Dendritic cell treated with granulocyte-macrophage colony-stimulating factor and Interleukin-4, amounts not matched to agents 40 ng/mL and 50 ng/mL, for 4 days (primary cell): ENCODE results near the gene EMID1.

Experiments used
- H3K27ac Mint-ChIP-seq: one replicate; pipeline ENCODE4 v1.8.0; 2022; ENCODE audit warnings: mild to moderate bottlenecking, mixed read lengths
- H3K27me3 Mint-ChIP-seq: one replicate; pipeline ENCODE4 v1.8.0; 2022; ENCODE audit warnings: mild to moderate bottlenecking, mixed read lengths
- H3K36me3 Mint-ChIP-seq: one replicate; pipeline ENCODE4 v1.8.0; 2022; ENCODE audit warnings: low read depth, mixed read lengths
- H3K4me1 Mint-ChIP-seq: one replicate; pipeline ENCODE4 v1.8.0; 2022; ENCODE audit warnings: low read depth, mixed read lengths
- H3K4me3 Mint-ChIP-seq: one replicate; pipeline ENCODE4 v1.8.0; 2022; ENCODE audit warnings: mild to moderate bottlenecking, moderate library complexity, mixed read lengths
- H3K9me3 Mint-ChIP-seq: one replicate; pipeline ENCODE4 v1.8.0; 2022; ENCODE audit warnings: mixed read lengths
- intact Hi-C: fragments of 100-400 bp; cut with micrococcal nuclease; formaldehyde crosslinking; loops from one replicate; pipeline ENCODE4 v1.15.0; 2022

Gene EMID1

GRCh38 chr22:29205594-29206371, at the start of gene EMID1:
Gene EMID1 (plus strand): TSS chr22:29205896. CDS start chr22:29206039, 143 bp downstream.
- no peak within 1 kb of the TSS for H3K27ac Mint-ChIP-seq
- intact Hi-C loops: no loop called here
- peak within 1 kb of the TSS; percentile 63 for H3K4me3 Mint-ChIP-seq
- H3K27me3 Mint-ChIP-seq: peaks cover 57% of the 10 kb centered on the region
- peaks cover 32% of the 10 kb centered on the region for H3K4me1 Mint-ChIP-seq
- H3K9me3 Mint-ChIP-seq: no peaks in the 10 kb centered on the region
- H3K36me3 Mint-ChIP-seq: no peaks in the 10 kb centered on the region

- peaks cover 16% of the 10 kb centered on the region for H3K27me3 Mint-ChIP-seq
- no peak overlapping the region for H3K27ac Mint-ChIP-seq
Observed at GRCh38 chr22:29155966-29156365, 49.7 kb upstream of the EMID1 start.

GRCh38 chr22:29156507-29156906, 49.2 kb upstream of the EMID1 start:
- Mint-ChIP-seq H3K27ac (no peak overlapping the region), H3K4me1 (peaks cover 32% of the 10 kb centered on the region), H3K4me3 (no peak overlapping the region), H3K9me3 (no peaks in the 10 kb centered on the region), H3K27me3 (peaks cover 16% of the 10 kb centered on the region), H3K36me3 (no peaks in the 10 kb centered on the region)
- intact Hi-C loops: loop anchor here (10.0 kb wide), 2 partner anchors 88 to 302 kb away; no protein-coding TSS in a partner anchor

More at GRCh38 chr22:29155966-29156365, 49.7 kb upstream of the EMID1 start:
- no peak overlapping the region for H3K4me3 Mint-ChIP-seq
- no peaks in the 10 kb centered on the region for H3K9me3 Mint-ChIP-seq
- intact Hi-C loops: loop anchor here (2.0 to 10.0 kb wide), 3 partner anchors 89 to 555 kb away; no protein-coding TSS in a partner anchor
- no peaks in the 10 kb centered on the region for H3K36me3 Mint-ChIP-seq
- H3K4me1 Mint-ChIP-seq: peaks cover 37% of the 10 kb centered on the region

- Mint-ChIP-seq H3K4me3 (no peak overlapping the region), H3K27me3 (peaks cover 18% of the 10 kb centered on the region), H3K36me3 (no peaks in the 10 kb centered on the region), H3K27ac (no peak overlapping the region), H3K4me1 (peaks cover 17% of the 10 kb centered on the region), H3K9me3 (no peaks in the 10 kb centered on the region)
- intact Hi-C loops: loop anchor here (10.0 kb wide), 2 partner anchors 87 to 303 kb away; no protein-coding TSS in a partner anchor
Observed at GRCh38 chr22:29157759-29158535, 47.7 kb upstream of the EMID1 start.

GRCh38 chr22:29158546-29158945, 47.1 kb upstream of the EMID1 start:
- H3K9me3 Mint-ChIP-seq: no peaks in the 10 kb centered on the region
- H3K4me3 Mint-ChIP-seq: no peak overlapping the region
- peaks cover 16% of the 10 kb centered on the region for H3K27me3 Mint-ChIP-seq
- H3K36me3 Mint-ChIP-seq: no peaks in the 10 kb centered on the region
- intact Hi-C loops: loop anchor here (10.0 kb wide), 2 partner anchors 86 to 304 kb away; no protein-coding TSS in a partner anchor
- peaks cover 12% of the 10 kb centered on the region for H3K4me1 Mint-ChIP-seq
- H3K27ac Mint-ChIP-seq: no peak overlapping the region

- Mint-ChIP-seq H3K27me3 (peaks cover 40% of the 10 kb centered on the region), H3K9me3 (no peaks in the 10 kb centered on the region), H3K36me3 (no peaks in the 10 kb centered on the region), H3K27ac (no peak overlapping the region), H3K4me1 (peaks cover 16% of the 10 kb centered on the region), H3K4me3 (no peak overlapping the region)
- intact Hi-C loops: no loop called here
Observed at GRCh38 chr22:29163808-29164207, 41.9 kb upstream of the EMID1 start.

GRCh38 chr22:29165321-29166060, 40.2 kb upstream of the EMID1 start:
- intact Hi-C loops: no loop called here
- H3K9me3 Mint-ChIP-seq: no peaks in the 10 kb centered on the region
- H3K36me3 Mint-ChIP-seq: no peaks in the 10 kb centered on the region
- H3K4me1 Mint-ChIP-seq: peaks cover 16% of the 10 kb centered on the region
- peaks cover 43% of the 10 kb centered on the region for H3K27me3 Mint-ChIP-seq
- no peak overlapping the region for H3K4me3 Mint-ChIP-seq
- no peak overlapping the region for H3K27ac Mint-ChIP-seq

GRCh38 chr22:29166180-29166579, 39.5 kb upstream of the EMID1 start:
- H3K27me3 Mint-ChIP-seq: peaks cover 40% of the 10 kb centered on the region
- no peak overlapping the region for H3K27ac Mint-ChIP-seq
- peaks cover 11% of the 10 kb centered on the region for H3K4me1 Mint-ChIP-seq
- H3K4me3 Mint-ChIP-seq: no peak overlapping the region
- intact Hi-C loops: no loop called here
- no peaks in the 10 kb centered on the region for H3K9me3 Mint-ChIP-seq
- no peaks in the 10 kb centered on the region for H3K36me3 Mint-ChIP-seq

GRCh38 chr22:29167032-29167911, 38.4 kb upstream of the EMID1 start:
- Mint-ChIP-seq H3K4me1 (peaks cover 11% of the 10 kb centered on the region), H3K36me3 (no peaks in the 10 kb centered on the region), H3K27ac (no peak overlapping the region), H3K27me3 (peaks cover 46% of the 10 kb centered on the region), H3K9me3 (no peaks in the 10 kb centered on the region), H3K4me3 (no peak overlapping the region)
- intact Hi-C loops: no loop called here

GRCh38 chr22:29171721-29172120, 34.0 kb upstream of the EMID1 start:
- Mint-ChIP-seq H3K36me3 (no peaks in the 10 kb centered on the region), H3K27ac (no peak overlapping the region), H3K27me3 (peaks cover 29% of the 10 kb centered on the region), H3K4me1 (peaks cover 11% of the 10 kb centered on the region), H3K9me3 (peaks cover 22% of the 10 kb centered on the region), H3K4me3 (no peak overlapping the region)
- intact Hi-C loops: no loop called here

- Mint-ChIP-seq H3K9me3 (peaks cover 22% of the 10 kb centered on the region), H3K4me1 (peaks cover 6% of the 10 kb centered on the region), H3K27me3 (peaks cover 25% of the 10 kb centered on the region), H3K36me3 (no peaks in the 10 kb centered on the region), H3K27ac (no peak overlapping the region), H3K4me3 (no peak overlapping the region)
- intact Hi-C loops: no loop called here
Observed at GRCh38 chr22:29172216-29172615, 33.5 kb upstream of the EMID1 start.

- Mint-ChIP-seq H3K4me3 (no peak overlapping the region), H3K27ac (no peak overlapping the region), H3K27me3 (peaks cover 7% of the 10 kb centered on the region), H3K4me1 (no peaks in the 10 kb centered on the region), H3K36me3 (no peaks in the 10 kb centered on the region), H3K9me3 (peaks cover 22% of the 10 kb centered on the region)
- intact Hi-C loops: no loop called here
Observed at GRCh38 chr22:29175312-29175835, 30.3 kb upstream of the EMID1 start.
